H9 (cell line): ENCODE measurements around the gene TMEM134. TPM values are rescaled to one million over a fixed set of nuclear protein-coding genes. Genes with fewer than 3 reads are reported as not detected.

Experiments
- DNase-seq: peaks from one replicate; pipeline ENCODE4 v3.0.0-alpha.2; 2017
- H2AFZ ChIP-seq: one replicate; pipeline ENCODE4 v1.6.1; 2013; ENCODE audit warnings: mild to moderate bottlenecking, low read length, control low read depth, moderate library complexity
- H2AK5ac ChIP-seq: 2 replicates; pipeline ENCODE4 v1.6.1; 2013; ENCODE audit warnings: low read length, control low read depth, mixed read lengths; ENCODE audit not compliant: insufficient read length
- H2BK120ac ChIP-seq: one replicate; pipeline ENCODE4 v1.6.1; 2013; ENCODE audit warnings: low read depth, mild to moderate bottlenecking, low read length, control low read depth, inconsistent platforms; ENCODE audit not compliant: poor library complexity, severe bottlenecking
- H2BK12ac ChIP-seq: 2 replicates; pipeline ENCODE4 v1.6.1; 2013; ENCODE audit warnings: low read length, control low read depth, mixed read lengths, low read depth; ENCODE audit not compliant: insufficient read length
- H2BK15ac ChIP-seq: 2 replicates; pipeline ENCODE4 v1.6.1; 2013; ENCODE audit warnings: low read depth, low read length, control low read depth
- H2BK20ac ChIP-seq: one replicate; pipeline ENCODE4 v1.6.1; 2013; ENCODE audit warnings: low read depth, mild to moderate bottlenecking, low read length, control low read depth, inconsistent platforms; ENCODE audit not compliant: poor library complexity, severe bottlenecking
- H2BK5ac ChIP-seq: 2 replicates; pipeline ENCODE4 v1.6.1; 2013; ENCODE audit warnings: low read length, control low read depth, mixed read lengths; ENCODE audit not compliant: insufficient read length
- H3K14ac ChIP-seq: 2 replicates; pipeline ENCODE4 v1.6.1; 2013; ENCODE audit warnings: low read length, control low read depth; ENCODE audit not compliant: insufficient read depth
- H3K18ac ChIP-seq: 2 replicates; pipeline ENCODE4 v1.6.1; 2013; ENCODE audit warnings: low read depth, mild to moderate bottlenecking, mixed read lengths, low read length, control low read depth; ENCODE audit not compliant: insufficient read length
- H3K23ac ChIP-seq: 2 replicates; pipeline ENCODE4 v1.6.1; 2013; ENCODE audit warnings: low read length, control low read depth, mixed read lengths, low read depth; ENCODE audit not compliant: insufficient read length
- H3K23me2 ChIP-seq: 2 replicates; pipeline ENCODE4 v1.6.1; 2013; ENCODE audit warnings: low read depth, mild to moderate bottlenecking, mixed read lengths, low read length, control low read depth; ENCODE audit not compliant: insufficient read length, poor library complexity, severe bottlenecking
- H3K27ac ChIP-seq: 2 replicates; pipeline ENCODE4 v1.5.1; 2013; ENCODE audit warnings: low read length, control low read depth, mixed read lengths, low read depth; ENCODE audit not compliant: insufficient read length
- H3K27me3 ChIP-seq: 2 replicates; pipeline ENCODE4 v1.6.1; 2013; ENCODE audit warnings: low read length, control low read depth, inconsistent platforms; ENCODE audit not compliant: insufficient read depth
- H3K4ac ChIP-seq: 2 replicates; pipeline ENCODE4 v1.6.1; 2013; ENCODE audit warnings: low read depth, mild to moderate bottlenecking, control low read depth, inconsistent platforms, low read length, moderate library complexity
- H3K4me1 ChIP-seq: 2 replicates; pipeline ENCODE4 v1.6.1; 2013; ENCODE audit warnings: low read length, control low read depth, inconsistent platforms; ENCODE audit not compliant: insufficient read depth
- H3K4me2 ChIP-seq: 2 replicates; pipeline ENCODE4 v1.6.1; 2013; ENCODE audit warnings: low read length, control low read depth, mixed read lengths; ENCODE audit not compliant: insufficient read length, insufficient read depth
- H3K56ac ChIP-seq: 2 replicates; pipeline ENCODE4 v1.6.1; 2013; ENCODE audit warnings: low read depth, mild to moderate bottlenecking, mixed read lengths, low read length, control low read depth; ENCODE audit not compliant: insufficient read length
- H3K79me1 ChIP-seq: 2 replicates; pipeline ENCODE4 v1.6.1; 2013; ENCODE audit warnings: low read depth, mild to moderate bottlenecking, moderate library complexity, low read length, control low read depth, inconsistent platforms; ENCODE audit not compliant: insufficient read depth, poor library complexity, severe bottlenecking
- H3K79me2 ChIP-seq: 2 replicates; pipeline ENCODE4 v1.6.1; 2013; ENCODE audit warnings: low read length, control low read depth, inconsistent platforms; ENCODE audit not compliant: insufficient read depth
- H3K9ac ChIP-seq: 2 replicates; pipeline ENCODE4 v1.6.1; 2013; ENCODE audit warnings: low read length, control low read depth, mixed read lengths; ENCODE audit not compliant: insufficient read length; ENCODE audit errors: extremely low read depth
- H3K9me3 ChIP-seq: one replicate; pipeline ENCODE4 v1.6.1; 2013; ENCODE audit warnings: low read depth, low read length, inconsistent platforms; ENCODE audit not compliant: control insufficient read depth
- H3T11ph ChIP-seq: one replicate; pipeline ENCODE4 v1.6.1; 2013; ENCODE audit warnings: mild to moderate bottlenecking, low read length, control low read depth, inconsistent platforms
- H4K20me1 ChIP-seq: one replicate; pipeline ENCODE4 v1.6.1; 2013; ENCODE audit not compliant: control insufficient read depth, insufficient read length, insufficient read depth
- H4K5ac ChIP-seq: 2 replicates; pipeline ENCODE4 v1.6.1; 2013; ENCODE audit warnings: low read depth, mild to moderate bottlenecking, mixed read lengths, low read length, control low read depth; ENCODE audit not compliant: insufficient read length
- H4K8ac ChIP-seq: replicated peaks from 2 replicates; pipeline ENCODE4 v1.6.1; 2013; ENCODE audit warnings: low read length, control low read depth, mixed read lengths, low read depth; ENCODE audit not compliant: insufficient read length
- H4K91ac ChIP-seq: 2 replicates; pipeline ENCODE4 v1.6.1; 2013; ENCODE audit warnings: low read depth, mild to moderate bottlenecking, moderate library complexity, mixed read lengths, low read length, control low read depth; ENCODE audit not compliant: insufficient read length
- H3K27ac Mint-ChIP-seq, 3 experiments: 2 replicates in 2 of 3; 3 replicates in 1 of 3; pipeline ENCODE4 v1.8.0; 2020 to 2021; ENCODE audit warnings: mixed read lengths in 3 of 3, mild to moderate bottlenecking in 1 of 3, moderate library complexity in 1 of 3
- H3K27me3 Mint-ChIP-seq: 2 replicates; pipeline ENCODE4 v1.8.0; 2021; ENCODE audit warnings: low read depth, mild to moderate bottlenecking, moderate library complexity, mixed read lengths
- H3K36me3 Mint-ChIP-seq, 3 experiments: 2 replicates in 2 of 3; 3 replicates in 1 of 3; pipeline ENCODE4 v1.8.0; 2020 to 2021; ENCODE audit warnings: low read depth in 3 of 3, mixed read lengths in 3 of 3; ENCODE audit not compliant: insufficient read depth in 1 of 3
- H3K4me1 Mint-ChIP-seq, 2 experiments: 2 replicates each; pipeline ENCODE4 v1.8.0; 2020; ENCODE audit warnings: mixed read lengths in 2 of 2
- H3K4me3 Mint-ChIP-seq, 2 experiments: 2 replicates in 1 of 2; 3 replicates in 1 of 2; pipeline ENCODE4 v1.8.0; 2020 to 2021; ENCODE audit warnings: mild to moderate bottlenecking in 2 of 2, mixed read lengths in 2 of 2, moderate library complexity in 1 of 2
- H3K9me3 Mint-ChIP-seq, 2 experiments: 2 replicates in 1 of 2; 3 replicates in 1 of 2; pipeline ENCODE4 v1.8.0; 2020; ENCODE audit warnings: mild to moderate bottlenecking in 2 of 2, mixed read lengths in 2 of 2, moderate library complexity in 1 of 2
- WGBS: extraction: QIAGEN DNeasy Blood & Tissue Kit; methylation state at CpG from one replicate; pipeline ENCODE4 v1.1.7; 2013; ENCODE audit warnings: missing lambda C conversion rate, low lambda C conversion rate, mixed read lengths; ENCODE audit not compliant: insufficient read length; ENCODE audit errors: extremely low coverage; 5-methylcytosine and 5-hydroxymethylcytosine counted together
- total RNA-seq: library from RNA; stranded (reverse); gene quantifications from 2 replicates; pipeline ENCODE4 v1.2.1, GENCODE V29; 2021
- TF ChIP-seq, protein P1 (sequence below): fragments of 200-600 bp; sonication (generic); conservative IDR thresholded peaks from 3 replicates; pipeline ENCODE4 v1.8.0; 2021; ENCODE audit warnings: antibody characterized with exemption, mild to moderate bottlenecking

Gene TMEM134
- total RNA-seq, 1 experiment from 2014 or later = 53.6 TPM

GRCh38 chr11:67445515-67445914 lies 23.5 kb downstream of the TMEM134 start:
- Mint-ChIP-seq H3K27ac (peak overlapping the region in 1 of 3 experiments; percentile 39; a peak in 1 of 7 replicates), H3K27me3 (peaks cover 12% of the 10 kb centered on the region), H3K4me3 (peak overlapping the region; percentile 13 to 34; a peak in 4 of 5 replicates), H3K36me3 (peaks cover 5 to 14% (median 13%) of the 10 kb centered on the region in 3 experiments; a peak in 5 of 7 replicates), H3K4me1 (peaks cover 2 to 10% of the 10 kb centered on the region in 2 experiments; a peak in 2 of 4 replicates), H3K9me3 (no peaks in the 10 kb centered on the region)
- H3K18ac ChIP-seq = no peak overlapping the region
- H3K4me1 ChIP-seq = no peaks in the 10 kb centered on the region
- H2BK5ac ChIP-seq = no peak overlapping the region
- DNase-seq = no peak
- no peak overlapping the region for H3K27ac ChIP-seq
- H4K5ac ChIP-seq = no peak overlapping the region
- H2BK120ac ChIP-seq = no peak overlapping the region
- TF ChIP-seq, protein P1, sequence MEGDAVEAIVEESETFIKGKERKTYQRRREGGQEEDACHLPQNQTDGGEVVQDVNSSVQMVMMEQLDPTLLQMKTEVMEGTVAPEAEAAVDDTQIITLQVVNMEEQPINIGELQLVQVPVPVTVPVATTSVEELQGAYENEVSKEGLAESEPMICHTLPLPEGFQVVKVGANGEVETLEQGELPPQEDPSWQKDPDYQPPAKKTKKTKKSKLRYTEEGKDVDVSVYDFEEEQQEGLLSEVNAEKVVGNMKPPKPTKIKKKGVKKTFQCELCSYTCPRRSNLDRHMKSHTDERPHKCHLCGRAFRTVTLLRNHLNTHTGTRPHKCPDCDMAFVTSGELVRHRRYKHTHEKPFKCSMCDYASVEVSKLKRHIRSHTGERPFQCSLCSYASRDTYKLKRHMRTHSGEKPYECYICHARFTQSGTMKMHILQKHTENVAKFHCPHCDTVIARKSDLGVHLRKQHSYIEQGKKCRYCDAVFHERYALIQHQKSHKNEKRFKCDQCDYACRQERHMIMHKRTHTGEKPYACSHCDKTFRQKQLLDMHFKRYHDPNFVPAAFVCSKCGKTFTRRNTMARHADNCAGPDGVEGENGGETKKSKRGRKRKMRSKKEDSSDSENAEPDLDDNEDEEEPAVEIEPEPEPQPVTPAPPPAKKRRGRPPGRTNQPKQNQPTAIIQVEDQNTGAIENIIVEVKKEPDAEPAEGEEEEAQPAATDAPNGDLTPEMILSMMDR = no peak
- no peak overlapping the region for H4K91ac ChIP-seq
- H2AFZ ChIP-seq = no peak overlapping the region
- no peaks in the 10 kb centered on the region for H3K9me3 ChIP-seq
- no peak overlapping the region for H3K56ac ChIP-seq
- H2BK15ac ChIP-seq = no peak overlapping the region
- H2AK5ac ChIP-seq = no peak overlapping the region
- H3K4ac ChIP-seq = no peak overlapping the region
- H4K20me1 ChIP-seq = no peaks in the 10 kb centered on the region
- no peak overlapping the region for H3K14ac ChIP-seq
- no peak overlapping the region for H3K4me2 ChIP-seq
- no CpG with 5 or more reads among the region's 5 CpGs for WGBS
- H3K23ac ChIP-seq = no peak overlapping the region
- no peaks in the 10 kb centered on the region for H3K79me1 ChIP-seq
- no peaks in the 10 kb centered on the region for H3K27me3 ChIP-seq
- no peak overlapping the region for H2BK12ac ChIP-seq
- H3K23me2 ChIP-seq = peaks cover 4% of the 10 kb centered on the region
- H3K79me2 ChIP-seq = no peaks in the 10 kb centered on the region
- H2BK20ac ChIP-seq = no peak overlapping the region
- no peak overlapping the region for H3T11ph ChIP-seq
- no peak overlapping the region for H3K9ac ChIP-seq
- no peak overlapping the region for H4K8ac ChIP-seq
